HL-60/S4 treated with retinoic acid at 250 ng/mL for 4 days and 3 days (cell line): ENCODE measurements around the gene ABL1.

Source experiments
- in situ Hi-C: fragments of 300-500 bp; cut with MboI; formaldehyde crosslinking; loops from 2 replicates; pipeline ENCODE4 v1.7.0; 2022; ENCODE audit warnings: low sequenced_read_pairs

ABL1 gene

GRCh38 chr9:130900701-130901497 is 65.8 kb downstream of the ABL1 start:
- in situ Hi-C loops = loop anchor here (25.0 kb wide), 1 partner anchor 89 kb away; no protein-coding TSS in a partner anchor

DNA sequence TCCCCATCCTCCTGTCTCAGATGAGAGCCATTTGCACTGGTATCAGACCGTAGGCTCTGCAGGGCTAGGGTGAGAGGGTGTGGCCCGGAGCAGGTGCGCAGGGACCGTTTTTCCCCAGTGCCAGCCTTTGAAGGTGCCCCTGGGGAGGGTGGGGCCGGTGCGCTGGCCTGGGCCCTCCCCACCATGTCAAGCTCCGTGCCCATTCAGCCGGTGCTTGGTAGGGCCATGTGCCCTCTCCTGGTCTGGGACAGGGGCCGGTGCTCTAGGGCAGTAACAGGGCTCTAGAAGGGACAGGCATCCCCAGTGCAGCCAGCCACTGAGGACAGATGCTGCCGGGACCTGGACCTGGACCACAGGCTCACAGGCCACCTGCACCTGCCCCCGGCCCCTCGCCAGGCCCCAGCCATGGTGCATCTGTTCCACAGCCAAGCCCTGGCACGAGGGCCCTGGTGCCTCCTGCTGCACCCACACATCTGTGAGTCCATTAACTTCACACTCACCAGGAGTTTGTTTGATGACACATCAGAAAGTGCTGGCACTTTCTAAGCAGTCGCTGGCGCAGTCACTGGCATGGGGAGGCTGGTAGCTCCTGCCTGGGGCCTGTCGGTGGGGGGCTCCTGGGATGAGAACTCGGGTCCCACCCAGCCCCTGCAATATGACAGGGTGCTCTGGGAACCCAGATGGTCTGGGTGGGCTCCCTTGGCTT is 66.6 kb downstream of the ABL1 start:
- in situ Hi-C loops = loop anchor here (25.0 kb wide), 1 partner anchor 89 kb away; no protein-coding TSS in a partner anchor

- in situ Hi-C loops = loop anchor here (25.0 kb wide), 1 partner anchor 90 kb away; no protein-coding TSS in a partner anchor
Measured at GRCh38 chr9:130902204-130903185, 67.4 kb downstream of the ABL1 start.

- in situ Hi-C loops = loop anchor here (25.0 kb wide), 1 partner anchor 91 kb away; no protein-coding TSS in a partner anchor
Measured at GRCh38 chr9:130903194-130904069, 68.4 kb downstream of the ABL1 start.

- in situ Hi-C loops = loop anchor here (25.0 kb wide), 1 partner anchor 92 kb away; no protein-coding TSS in a partner anchor
Measured at GRCh38 chr9:130904070-130905044, 69.3 kb downstream of the ABL1 start.

DNA sequence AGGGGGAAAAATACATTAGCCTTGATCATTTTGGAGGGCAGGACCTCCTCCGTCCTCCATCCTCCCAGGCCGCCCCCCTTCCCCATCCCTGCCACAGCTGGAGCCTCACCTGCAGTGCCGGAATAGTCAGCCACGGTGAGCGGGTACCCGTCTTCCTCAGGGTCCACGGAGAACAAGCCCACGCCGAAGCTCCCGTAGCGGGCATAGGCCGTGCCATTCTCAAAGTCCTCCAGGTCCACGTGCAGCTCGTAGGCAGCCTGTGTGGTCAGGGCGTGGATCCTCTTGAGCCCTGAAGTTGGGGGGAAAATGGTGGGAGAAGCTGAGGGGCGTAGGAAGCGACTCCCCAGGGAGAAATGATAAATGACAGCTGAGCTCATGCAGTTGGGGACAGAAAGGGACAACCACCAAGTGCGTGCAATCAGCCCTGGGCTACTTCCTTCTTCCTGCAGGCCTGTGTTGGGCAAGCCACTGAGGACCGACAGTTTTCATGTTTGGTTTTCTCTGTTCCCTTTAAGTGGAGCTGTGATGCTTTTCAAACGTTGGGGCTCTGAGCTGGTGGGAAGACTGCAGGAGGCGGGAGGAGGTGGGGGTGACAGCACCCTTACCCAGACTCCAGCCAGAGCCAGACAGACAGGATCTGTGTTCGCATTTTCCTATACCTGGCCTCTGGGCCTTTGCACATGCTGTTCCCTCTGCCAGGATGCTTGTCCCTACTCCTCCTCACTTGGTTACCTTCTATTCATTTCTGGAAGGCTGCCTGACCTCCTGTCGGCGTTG is 70.3 kb downstream of the ABL1 start:
- in situ Hi-C loops = loop anchor here (25.0 kb wide), 1 partner anchor 93 kb away; no protein-coding TSS in a partner anchor

GRCh38 chr9:130905902-130906734 is 71.1 kb downstream of the ABL1 start:
- in situ Hi-C loops = loop anchor here (25.0 kb wide), 1 partner anchor 94 kb away; no protein-coding TSS in a partner anchor

- in situ Hi-C loops = loop anchor here (25.0 kb wide), 1 partner anchor 95 kb away; no protein-coding TSS in a partner anchor
Measured at GRCh38 chr9:130906735-130907416, 71.8 kb downstream of the ABL1 start.

GRCh38 chr9:130908146-130908877 is 73.3 kb downstream of the ABL1 start:
- in situ Hi-C loops = loop anchor here (25.0 kb wide), 1 partner anchor 96 kb away; no protein-coding TSS in a partner anchor

GRCh38 chr9:130908878-130909355 is 73.9 kb downstream of the ABL1 start:
- in situ Hi-C loops = loop anchor here (25.0 kb wide), 1 partner anchor 97 kb away; no protein-coding TSS in a partner anchor

- in situ Hi-C loops = loop anchor here (25.0 kb wide), 1 partner anchor 98 kb away; no protein-coding TSS in a partner anchor
Measured at GRCh38 chr9:130910041-130910440, 75.0 kb downstream of the ABL1 start.

- in situ Hi-C loops = loop anchor here (25.0 kb wide), 1 partner anchor 98 kb away; no protein-coding TSS in a partner anchor
Measured at GRCh38 chr9:130910670-130911069, 75.6 kb downstream of the ABL1 start.

GRCh38 chr9:130911254-130912049 is 76.4 kb downstream of the ABL1 start:
- in situ Hi-C loops = loop anchor here (25.0 kb wide), 1 partner anchor 99 kb away; no protein-coding TSS in a partner anchor
